ENCODE measurements around the gene PFKM.

Gene PFKM

GRCh38 chr12:48160046-48160445 lies 40.9 kb downstream of the PFKM start:
- no peak for DNase-seq

DNA sequence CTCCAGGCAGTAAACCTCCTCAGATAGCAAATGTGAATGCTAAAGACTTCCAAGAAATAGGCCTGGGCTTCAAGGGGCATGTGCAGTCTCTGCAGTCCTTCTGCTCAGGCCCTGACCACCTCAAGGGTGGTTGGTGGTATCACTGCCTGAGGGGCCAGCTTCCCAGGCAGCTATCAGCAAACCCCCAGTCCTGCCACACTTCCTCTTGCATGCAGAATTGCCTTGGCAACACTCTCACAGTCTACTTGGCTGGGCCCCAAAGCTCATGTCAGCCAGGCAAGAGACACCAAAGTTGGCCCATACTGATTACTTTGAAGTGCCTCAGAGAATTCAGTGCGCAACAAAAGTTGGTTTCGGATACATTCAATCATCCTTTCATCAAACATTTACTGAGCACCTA lies 41.6 kb downstream of the PFKM start:
- no peak for DNase-seq

GRCh38 chr12:48163150-48163747 lies 44.1 kb downstream of the PFKM start:
- no peak for DNase-seq

DNA sequence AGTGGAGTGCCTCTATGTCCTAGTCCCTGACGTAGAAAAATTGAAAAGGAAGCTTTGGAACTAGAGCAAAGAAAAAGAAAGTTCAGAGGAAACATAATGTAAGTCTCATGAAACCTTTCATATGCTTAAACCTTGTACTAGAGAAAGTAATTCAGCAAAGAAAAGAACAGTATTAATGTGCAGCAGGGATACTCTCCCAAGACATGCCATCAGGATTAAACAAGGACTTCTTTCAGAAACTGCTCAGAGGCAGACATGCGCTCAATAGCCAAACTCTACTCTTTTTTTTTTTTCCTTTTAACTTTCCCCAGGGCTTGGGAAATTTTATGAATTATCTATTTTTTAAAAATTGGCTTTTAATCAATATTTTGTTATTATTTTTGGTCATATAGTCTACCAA lies 45.3 kb downstream of the PFKM start:
- no peak for DNase-seq

GRCh38 chr12:48165089-48165981 lies 46.2 kb downstream of the PFKM start:
- peak; percentile 54 for DNase-seq

DNA sequence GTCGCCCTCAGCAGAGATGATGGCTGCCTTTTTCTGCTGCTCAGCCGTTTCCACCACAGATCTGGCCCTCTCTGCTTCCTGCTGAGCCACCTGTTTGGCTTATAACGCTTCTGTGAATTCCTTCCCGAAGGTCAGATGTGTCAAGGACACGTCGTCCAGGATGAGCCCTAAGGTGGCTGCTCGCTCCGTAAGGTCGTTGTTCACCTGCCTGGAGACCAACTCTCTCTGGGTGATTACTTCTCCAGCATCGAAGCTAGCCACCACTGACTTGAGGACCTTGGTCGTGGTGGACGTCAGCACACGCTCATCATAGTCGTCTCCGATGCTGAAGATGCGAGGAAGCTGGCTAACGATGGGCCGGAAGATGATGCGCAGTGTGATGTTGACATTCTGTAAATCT lies 49.8 kb downstream of the PFKM start:
- DNase-seq = no peak

- DNase-seq = no peak
Observed at GRCh38 chr12:48175613-48176416, 56.7 kb downstream of the PFKM start.

DNA sequence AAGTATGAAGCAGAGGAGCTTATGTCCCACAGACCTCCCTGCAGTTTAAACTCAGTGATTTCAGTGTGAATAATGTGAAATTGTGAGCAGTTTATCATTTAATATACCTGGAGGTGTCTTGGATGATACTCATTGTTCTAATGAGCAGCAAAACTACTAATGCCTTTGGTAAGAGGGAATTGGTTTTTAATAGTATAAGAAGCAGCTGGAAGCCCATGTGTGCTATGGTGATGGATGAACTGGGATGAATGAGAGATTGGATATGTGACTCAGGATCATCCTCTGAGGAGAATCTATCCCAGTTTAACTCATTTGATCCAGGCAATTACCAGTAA lies 57.2 kb downstream of the PFKM start:
- no peak for DNase-seq

- no peak for DNase-seq
Observed at GRCh38 chr12:48177982-48178381, 58.8 kb downstream of the PFKM start.

DNA sequence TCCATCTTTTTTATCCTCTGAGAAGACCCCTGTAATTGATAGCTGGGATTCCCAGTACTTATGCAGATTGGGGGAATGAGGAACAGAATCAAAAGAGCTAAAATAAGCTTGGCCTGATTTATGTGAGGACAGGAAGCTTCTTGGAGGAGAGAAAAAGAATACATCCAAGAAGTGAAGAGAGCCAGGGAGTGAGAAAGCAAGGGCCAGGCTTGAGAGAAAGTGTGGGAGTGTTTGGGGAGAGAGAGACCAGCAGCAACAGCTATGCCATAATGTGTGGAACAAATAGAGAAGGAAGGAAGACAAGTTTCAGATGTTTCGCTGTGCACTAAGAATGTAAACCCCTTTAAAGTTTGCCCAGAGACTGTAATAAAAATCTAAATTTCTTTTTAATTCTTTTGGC lies 60.3 kb downstream of the PFKM start:
- DNase-seq = no peak

DNA sequence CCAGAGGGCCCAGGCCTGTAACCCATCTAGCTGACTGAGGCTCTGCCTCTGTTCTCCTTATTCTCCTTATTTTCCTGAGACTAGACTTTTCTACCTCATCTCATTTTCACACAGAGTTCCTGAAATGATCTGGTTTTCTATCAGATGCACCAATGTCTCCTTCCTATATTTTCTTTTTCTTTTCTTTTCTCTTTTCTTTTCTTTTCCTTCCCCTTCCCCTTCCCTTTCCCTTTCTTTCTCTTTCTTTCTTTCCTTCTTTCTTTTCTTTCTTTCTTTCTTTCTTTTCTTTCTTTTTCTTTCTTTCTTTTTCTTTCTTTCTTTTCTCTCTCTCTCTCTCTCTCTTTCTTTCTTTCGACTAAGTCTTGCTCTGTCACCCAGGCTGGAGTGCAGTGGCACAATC lies 61.3 kb downstream of the PFKM start:
- DNase-seq = no peak

DNA sequence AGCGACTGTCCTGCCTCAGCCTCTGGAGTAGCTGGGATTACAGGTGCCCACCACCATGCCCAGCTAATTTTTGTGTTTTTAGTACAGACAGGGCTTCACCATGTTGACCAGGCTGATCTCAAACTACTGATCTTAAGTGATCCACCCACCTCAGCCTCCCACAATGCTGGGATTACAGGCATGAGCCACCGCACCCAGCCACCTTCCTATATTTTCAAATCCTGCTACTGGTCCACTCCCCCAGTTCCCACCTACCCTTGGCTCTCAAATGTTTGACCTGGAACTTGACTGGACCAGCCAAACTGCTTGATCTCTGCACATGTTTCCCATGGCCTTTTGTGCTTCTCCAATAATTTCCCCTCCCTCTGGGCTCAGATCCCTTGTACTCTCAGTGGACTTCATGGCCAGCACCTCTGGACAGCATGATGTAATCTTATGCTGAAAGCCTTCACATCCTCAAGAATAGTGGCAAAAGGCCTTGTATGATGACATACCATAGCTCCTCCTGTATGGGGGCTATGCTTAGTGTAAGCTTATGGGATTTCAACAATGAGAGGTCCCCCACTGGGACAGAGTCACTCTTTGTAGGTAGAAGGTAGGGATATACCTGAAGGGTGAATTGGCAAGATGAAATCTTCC lies 61.8 kb downstream of the PFKM start:
- no peak for DNase-seq

GRCh38 chr12:48182631-48183030 lies 63.5 kb downstream of the PFKM start:
- no peak for DNase-seq

DNA sequence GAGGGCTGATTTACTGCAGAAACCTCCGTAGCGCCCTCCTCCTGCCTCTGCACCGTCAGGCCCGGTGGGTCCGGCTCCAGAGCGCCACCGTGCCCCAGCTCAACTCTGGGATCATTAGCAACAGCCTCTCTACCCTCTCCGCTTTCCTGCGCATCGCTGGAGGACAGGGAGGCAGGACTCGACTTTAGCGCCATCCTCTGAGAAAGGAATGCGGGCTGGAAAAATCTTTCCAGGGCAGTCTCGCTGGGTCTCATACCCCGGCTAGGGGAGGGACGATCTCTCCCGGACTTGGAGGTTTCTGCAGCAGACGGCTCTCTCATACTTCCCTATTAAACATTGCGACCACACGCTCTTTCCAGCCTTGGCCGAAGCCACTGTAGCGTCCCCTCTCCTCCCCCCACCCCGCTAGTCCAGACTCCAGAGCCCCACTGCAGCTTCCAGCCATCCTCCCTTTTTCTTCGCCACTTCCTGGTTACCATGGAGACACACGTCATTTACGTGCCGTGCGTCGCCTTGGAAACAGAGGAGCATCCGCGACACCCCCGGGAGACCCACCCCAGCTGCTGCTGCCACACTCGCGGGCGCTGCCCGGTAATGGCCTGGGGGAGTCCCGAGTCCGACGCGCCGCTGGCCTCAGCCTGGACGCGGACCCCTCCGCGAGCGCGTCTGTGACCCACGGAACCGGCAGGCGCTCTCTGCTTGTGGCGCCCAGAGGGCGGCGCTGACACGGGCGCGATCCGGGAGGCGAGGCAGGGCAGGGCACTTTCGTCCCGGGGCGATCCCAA lies 64.1 kb downstream of the PFKM start, which contains the start of gene CCDC184:
TSS of gene CCDC184 (plus strand) at position 554 of the 785 bp plus-strand sequence. CDS start 479 bp downstream, outside the sequence.
- DNase-seq = peak; percentile 72

- peak; percentile 22 for DNase-seq
Observed at GRCh38 chr12:48183876-48184548, 64.8 kb downstream of the PFKM start.

- no peak for DNase-seq
Observed at GRCh38 chr12:48184549-48184922, 65.4 kb downstream of the PFKM start.

- no peak for DNase-seq
Observed at GRCh38 chr12:48185181-48185919, 66.2 kb downstream of the PFKM start.

DNA sequence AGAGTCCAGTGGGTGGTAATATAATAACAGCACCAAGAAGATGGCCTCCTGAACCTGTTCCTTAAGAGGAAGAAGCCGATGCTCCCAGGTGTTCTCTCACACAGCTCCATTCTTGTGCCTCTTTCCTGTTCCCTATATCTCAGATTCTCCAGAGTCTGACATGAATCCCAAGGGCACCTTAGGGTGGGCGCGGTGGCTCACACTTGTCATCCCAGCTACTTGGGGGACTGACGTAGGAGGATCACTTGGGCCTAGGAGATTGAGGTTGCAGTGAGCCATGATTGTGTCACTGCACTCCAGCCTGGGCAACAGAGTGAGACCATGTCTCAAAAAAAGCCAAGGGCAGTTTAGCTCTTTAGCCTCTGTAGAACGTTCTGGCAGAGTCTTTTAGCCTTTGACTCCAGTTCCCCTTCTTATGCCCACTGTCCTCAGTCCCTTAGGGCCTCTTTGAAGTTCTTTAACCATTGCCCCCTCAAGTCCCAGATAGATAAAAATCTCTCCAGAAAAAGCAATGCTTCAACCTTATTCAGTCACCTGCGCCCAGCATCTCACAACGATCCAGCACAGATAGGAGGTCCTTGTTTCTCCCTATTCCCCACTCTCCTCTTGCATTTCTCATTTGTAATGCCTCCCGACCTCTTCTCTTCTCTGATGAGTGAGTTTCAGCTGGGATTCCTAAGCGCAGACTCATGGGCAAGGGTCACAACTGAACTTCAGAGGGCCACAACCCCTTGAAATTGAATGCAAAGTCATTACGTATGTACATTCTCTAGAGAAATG lies 68.9 kb downstream of the PFKM start:
- DNase-seq = no peak

GRCh38 chr12:48189331-48190125 lies 70.4 kb downstream of the PFKM start:
- DNase-seq = peak; percentile 79
